Measurements from ENCODE around the gene RALGPS1. TPM values are rescaled to one million over a fixed set of nuclear protein-coding genes. Genes with fewer than 3 reads are reported as not detected.

RALGPS1 gene
- total RNA-seq = 10 to 100 TPM in 2 of 4 donors, 1 to 10 TPM in 2; 4.6 to 11.9 (median 10.0) TPM

- Histone ChIP-seq H3K4me3 (peak within 1 kb of the TSS; percentile 67 to 92 (median 76)), H3K36me3 (no peaks in the 10 kb centered on the region), H3K27me3 (no peaks in the 10 kb centered on the region), H3K4me1 (peaks cover 10 to 16% (median 13%) of the 10 kb centered on the region in 4 donors), H3K9me3 (no peaks in the 10 kb centered on the region), H3K27ac (replicated peaks in 1 of 4) (peak within 1 kb of the TSS; percentile 81 to 86 (median 84))
- intact Hi-C loops (cut with DNase I) = loop anchor here (5.0 kb wide), 1 partner anchor 52 kb away; the partner anchor contains the start of gene ZBTB34
- DNase-seq (ENCODE audit: extremely low spot score) = peak; percentile 98
- 2% methylated on average over 12 of the region's 105 CpGs for WGBS
- TF ChIP-seq EP300 (IDR thresholded peaks at IDR 0.05) = no peak
- TF ChIP-seq POLR2AphosphoS5 (IDR thresholded peaks at IDR 0.05) = peak; percentile 60 to 81
Measured at GRCh38 chr9:126914458-126915280, at the start of gene RALGPS1. RALGPS1 (plus strand) TSS chr9:126914782; CDS start chr9:126962290, 47,508 bp downstream.

- Histone ChIP-seq H3K27me3 (no peaks in the 10 kb centered on the region), H3K27ac (replicated peaks in 1 of 4) (no peak overlapping the region), H3K4me3 (no peak overlapping the region), H3K4me1 (peaks cover 2 to 21% (median 16%) of the 10 kb centered on the region in 4 donors), H3K36me3 (peaks cover 0 to 33% (median 25%) of the 10 kb centered on the region in 4 donors), H3K9me3 (no peaks in the 10 kb centered on the region)
- TF ChIP-seq POLR2A (IDR thresholded peaks at IDR 0.05; ENCODE audit: low read depth) (no peak), EP300 (IDR thresholded peaks at IDR 0.05) (no peak), CTCF (IDR thresholded peaks at IDR 0.05) (no peak), POLR2AphosphoS5 (IDR thresholded peaks at IDR 0.05) (no peak)
- DNase-seq (ENCODE audit: extremely low spot score) = no peak
- intact Hi-C loops (cut with DNase I) = no loop called here
- 87% methylated on average over 7 of the region's 7 CpGs for WGBS
Measured at GRCh38 chr9:126869368-126869767, 45.2 kb upstream of the RALGPS1 start.

GRCh38 chr9:126872516-126872915 is 42.1 kb upstream of the RALGPS1 start:
- Histone ChIP-seq H3K4me1 (peaks cover 11 to 19% (median 15%) of the 10 kb centered on the region in 4 donors), H3K27me3 (no peaks in the 10 kb centered on the region), H3K36me3 (peaks cover 0 to 11% (median 9%) of the 10 kb centered on the region in 4 donors), H3K27ac (replicated peaks in 1 of 4) (no peak overlapping the region), H3K9me3 (no peaks in the 10 kb centered on the region), H3K4me3 (no peak overlapping the region)
- no peak for DNase-seq (ENCODE audit: extremely low spot score)
- 84% methylated on average over 4 of the region's 4 CpGs for WGBS
- intact Hi-C loops (cut with DNase I) = no loop called here
- TF ChIP-seq POLR2AphosphoS5 (IDR thresholded peaks at IDR 0.05) (no peak), EP300 (IDR thresholded peaks at IDR 0.05) (no peak), CTCF (IDR thresholded peaks at IDR 0.05) (no peak), POLR2A (IDR thresholded peaks at IDR 0.05; ENCODE audit: low read depth) (no peak)

- intact Hi-C loops (cut with DNase I) = no loop called here
- Histone ChIP-seq H3K27me3 (no peaks in the 10 kb centered on the region), H3K4me1 (peaks cover 0 to 11% (median 4%) of the 10 kb centered on the region in 4 donors), H3K36me3 (peaks cover 3 to 17% (median 10%) of the 10 kb centered on the region in 4 donors), H3K4me3 (no peak overlapping the region), H3K9me3 (no peaks in the 10 kb centered on the region), H3K27ac (replicated peaks in 1 of 4) (no peak overlapping the region)
- 76% methylated on average over 9 of the region's 9 CpGs for WGBS
- TF ChIP-seq EP300 (IDR thresholded peaks at IDR 0.05) (no peak), POLR2A (IDR thresholded peaks at IDR 0.05; ENCODE audit: low read depth) (no peak), POLR2AphosphoS5 (IDR thresholded peaks at IDR 0.05) (no peak), CTCF (IDR thresholded peaks at IDR 0.05) (no peak)
- no peak for DNase-seq (ENCODE audit: extremely low spot score)
Measured at GRCh38 chr9:126874546-126875314, 39.9 kb upstream of the RALGPS1 start.
